Kidney (tissue), 14 donors: ENCODE data around the gene ADAMTS13. TPM values are rescaled to one million over a fixed set of nuclear protein-coding genes. Genes with fewer than 3 reads are reported as not detected.

ENCODE experiments used
- DNase-seq, 5 donors: peaks; one replicate each; pipeline ENCODE4 v3.0.0-alpha.2; 2013 to 2020
- FAIRE-seq: peaks from 2 replicates; lab custom pipeline; 2012; peaks lifted over from hg19 to GRCh38; lab: Jason Lieb, UNC
- H3K27ac ChIP-seq, 2 donors: one replicate each; pipeline ENCODE4 v1.7.0; 2013; ENCODE audit warnings: low read depth in 2 of 2, low read length in 2 of 2, inconsistent platforms in 1 of 2
- H3K27me3 ChIP-seq: one replicate; pipeline ENCODE4 v1.7.1; 2013; ENCODE audit warnings: low read length, inconsistent platforms; ENCODE audit not compliant: control insufficient read depth, insufficient read depth
- H3K36me3 ChIP-seq, 3 donors: one replicate each; pipeline versions ENCODE4 v1.7.0 to v1.7.1; 2013; ENCODE audit warnings: low read length in 3 of 3, control low read depth in 1 of 3, inconsistent platforms in 1 of 3; ENCODE audit not compliant: insufficient read depth in 3 of 3, control insufficient read depth in 2 of 3
- H3K4me1 ChIP-seq, 3 donors: one replicate each; pipeline versions ENCODE4 v1.7.0 to v1.7.1; 2013; ENCODE audit warnings: low read length in 3 of 3, inconsistent platforms in 1 of 3, low read depth in 1 of 3; ENCODE audit not compliant: control insufficient read depth in 2 of 3, insufficient read depth in 2 of 3
- H3K4me3 ChIP-seq, 3 donors: one replicate each; pipeline versions ENCODE4 v1.7.0 to v1.8.1; 2013; ENCODE audit warnings: low read length in 3 of 3, control low read depth in 1 of 3, inconsistent platforms in 1 of 3
- H3K9ac ChIP-seq, 3 donors: one replicate each; pipeline versions ENCODE4 v1.7.0 to v1.7.1; 2013; ENCODE audit warnings: low read length in 3 of 3, control low read depth in 1 of 3, inconsistent platforms in 1 of 3
- H3K9me3 ChIP-seq, 3 donors: one replicate each; pipeline versions ENCODE4 v1.7.0 to v1.7.1; 2013; ENCODE audit warnings: low read length in 3 of 3, control low read depth in 1 of 3, inconsistent platforms in 1 of 3; ENCODE audit not compliant: control insufficient read depth in 2 of 3, insufficient read depth in 1 of 3
- intact Hi-C: fragments of 100-400 bp; cut with DNase I; formaldehyde crosslinking; loops from one replicate; pipeline ENCODE4 v1.11.1; 2022
- polyA plus RNA-seq: library from polyadenylated mRNA; stranded (reverse); fragments of 350-450 nt; fragmentation: Illumina TruSeq; extraction: RNeasy Lipid Tissue Mini Kit (QIAGEN cat#74804); gene quantifications from one replicate; pipeline ENCODE4 v1.2.3, GENCODE V29; 2014; ENCODE audit warnings: low read depth, low replicate concordance; ENCODE audit not compliant: insufficient read depth
- total RNA-seq: library from RNA; stranded (reverse); fragmentation: NEBNext Ultra II Directional; extraction: Animal tissue kit (Norgen Biotek cat#: 25700); gene quantifications from one replicate; pipeline ENCODE4 v1.2.1, GENCODE V29; 2021
- TF ChIP-seq, protein P1 (sequence below): IDR thresholded peaks from 3 replicates; pipeline ENCODE4 v1.5.1; 2012; ENCODE audit warnings: mild to moderate bottlenecking, moderate library complexity, borderline replicate concordance; ENCODE audit not compliant: insufficient read depth; ENCODE audit errors: extremely low read depth
- donor health status: control.
- donor health status: control.
- donor health status: control.
- donor health status: control.
- donor health status: control.
- donor health status: DM: yes; HTN: yes; CAD: no.
- donor health status: Normal renal cell carcinoma (clear cell type).

ADAMTS13 gene
- total and polyA plus RNA-seq, 2 donors from 2014 or later: 3.1 to 3.6 TPM

DNA sequence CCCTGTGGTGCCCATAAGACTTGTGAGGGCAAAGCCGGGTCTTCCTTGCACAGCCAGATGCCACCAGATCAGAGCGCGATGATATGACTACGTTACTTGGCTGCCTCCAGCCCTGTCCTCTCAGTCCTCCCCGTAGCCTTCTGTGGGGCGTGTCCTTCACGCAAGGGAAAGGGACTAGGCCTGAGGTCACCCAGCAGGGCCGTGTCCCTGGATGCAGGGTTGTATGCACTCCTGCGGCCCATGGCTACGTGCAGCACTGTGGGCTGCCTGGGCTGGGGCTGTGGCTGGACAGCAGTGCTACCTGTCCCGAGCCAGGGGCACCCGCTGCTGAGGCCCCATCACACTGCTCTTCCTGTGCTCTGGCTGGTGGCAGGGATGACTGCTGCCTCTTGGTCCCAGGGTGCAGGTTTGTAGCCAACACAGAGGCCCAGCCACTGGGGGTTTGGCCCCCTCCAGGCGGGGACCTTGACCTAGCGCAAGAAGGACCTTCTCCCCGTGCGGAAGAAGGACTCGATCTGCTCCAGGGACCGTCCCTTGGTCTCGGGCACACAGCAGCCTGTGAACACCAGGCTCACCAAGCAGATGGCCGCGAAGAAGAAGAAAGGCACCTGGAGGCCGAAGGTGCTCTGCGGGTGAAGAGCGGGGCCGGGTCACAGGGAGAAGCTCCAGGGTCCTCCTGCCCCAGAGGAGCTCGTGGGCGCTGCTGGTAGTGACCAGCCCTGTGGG, 49.5 kb downstream of the ADAMTS13 start:
- Histone ChIP-seq H3K4me1 (no peaks in the 10 kb centered on the region), H3K9ac (no peak overlapping the region), H3K27ac (no peak overlapping the region), H3K36me3 (peaks cover 0 to 7% (median 0%) of the 10 kb centered on the region in 3 donors), H3K4me3 (no peak overlapping the region), H3K9me3 (no peaks in the 10 kb centered on the region), H3K27me3 (no peaks in the 10 kb centered on the region)
- FAIRE-seq (no peak), DNase-seq (no peak)
- intact Hi-C loops: no loop called here
- TF ChIP-seq, protein P1, sequence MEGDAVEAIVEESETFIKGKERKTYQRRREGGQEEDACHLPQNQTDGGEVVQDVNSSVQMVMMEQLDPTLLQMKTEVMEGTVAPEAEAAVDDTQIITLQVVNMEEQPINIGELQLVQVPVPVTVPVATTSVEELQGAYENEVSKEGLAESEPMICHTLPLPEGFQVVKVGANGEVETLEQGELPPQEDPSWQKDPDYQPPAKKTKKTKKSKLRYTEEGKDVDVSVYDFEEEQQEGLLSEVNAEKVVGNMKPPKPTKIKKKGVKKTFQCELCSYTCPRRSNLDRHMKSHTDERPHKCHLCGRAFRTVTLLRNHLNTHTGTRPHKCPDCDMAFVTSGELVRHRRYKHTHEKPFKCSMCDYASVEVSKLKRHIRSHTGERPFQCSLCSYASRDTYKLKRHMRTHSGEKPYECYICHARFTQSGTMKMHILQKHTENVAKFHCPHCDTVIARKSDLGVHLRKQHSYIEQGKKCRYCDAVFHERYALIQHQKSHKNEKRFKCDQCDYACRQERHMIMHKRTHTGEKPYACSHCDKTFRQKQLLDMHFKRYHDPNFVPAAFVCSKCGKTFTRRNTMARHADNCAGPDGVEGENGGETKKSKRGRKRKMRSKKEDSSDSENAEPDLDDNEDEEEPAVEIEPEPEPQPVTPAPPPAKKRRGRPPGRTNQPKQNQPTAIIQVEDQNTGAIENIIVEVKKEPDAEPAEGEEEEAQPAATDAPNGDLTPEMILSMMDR: no peak

DNA sequence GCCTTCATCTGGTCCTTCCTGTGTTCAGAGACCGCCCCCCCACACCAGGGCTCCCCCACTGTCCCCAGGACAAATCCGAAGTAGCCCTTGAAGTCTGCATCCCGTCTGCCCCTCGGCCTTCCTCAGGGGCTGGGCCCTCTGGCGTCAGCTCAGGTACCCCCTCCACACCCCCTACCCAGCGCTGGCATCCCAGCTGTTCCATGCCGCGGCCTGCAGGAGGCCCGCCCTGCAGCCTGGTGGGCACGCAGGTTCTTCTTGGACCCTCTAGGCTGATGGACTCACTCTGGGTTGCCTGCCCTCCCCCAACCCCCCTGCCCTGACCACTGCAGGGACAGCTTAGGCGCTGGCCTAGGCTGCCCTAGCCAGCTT, 50.1 kb downstream of the ADAMTS13 start:
- FAIRE-seq (no peak), DNase-seq (peak in 1 of 5 donors; percentile 69)
- intact Hi-C loops: no loop called here
- Histone ChIP-seq H3K9ac (no peak overlapping the region), H3K27me3 (no peaks in the 10 kb centered on the region), H3K9me3 (no peaks in the 10 kb centered on the region), H3K4me1 (no peaks in the 10 kb centered on the region), H3K36me3 (peaks cover 0 to 7% (median 0%) of the 10 kb centered on the region in 3 donors), H3K4me3 (no peak overlapping the region), H3K27ac (no peak overlapping the region)
- TF ChIP-seq, protein P1: no peak

GRCh38 chr9:133472753-133473378, 50.7 kb downstream of the ADAMTS13 start:
- TF ChIP-seq, protein P1: no peak
- Histone ChIP-seq H3K4me1 (no peaks in the 10 kb centered on the region), H3K9ac (no peak overlapping the region), H3K9me3 (no peaks in the 10 kb centered on the region), H3K4me3 (no peak overlapping the region), H3K27me3 (no peaks in the 10 kb centered on the region), H3K36me3 (peaks cover 0 to 7% (median 0%) of the 10 kb centered on the region in 3 donors), H3K27ac (no peak overlapping the region)
- DNase-seq (peak in 1 of 5 donors; percentile 73), FAIRE-seq (no peak)
- intact Hi-C loops: no loop called here
